ENCODE results near the gene CRYGA. TPM values are rescaled to one million over a fixed set of nuclear protein-coding genes. Genes with fewer than 3 reads are reported as not detected.

Gene CRYGA
- total and polyA plus RNA-seq, 8 donors = not detected

- H3K27ac ChIP-seq = no peak overlapping the region
- no peak for ATAC-seq
- no peaks in the 10 kb centered on the region for H3K4me1 ChIP-seq
- TF ChIP-seq CTCF (IDR thresholded peaks at IDR 0.05) = no peak
- no peaks in the 10 kb centered on the region for H3K9me3 ChIP-seq
- 79 to 81% methylated on average over 5 of the region's 5 CpGs for WGBS, 2 donors
- intact Hi-C loops (cut with DNase I) = no loop called here
- no peak overlapping the region for H3K4me3 ChIP-seq
- DNase-seq = no peak
- FAIRE-seq = no peak
- no peaks in the 10 kb centered on the region for H3K36me3 ChIP-seq
- H3K27me3 ChIP-seq = no peaks in the 10 kb centered on the region
Observed at GRCh38 chr2:208204166-208204565, 40.8 kb upstream of the CRYGA start.

- WGBS, 2 donors = 80 to 82% methylated on average over 3 of the region's 3 CpGs
- no peak for TF ChIP-seq CTCF (IDR thresholded peaks at IDR 0.05)
Observed at GRCh38 chr2:208195531-208195930, 32.1 kb upstream of the CRYGA start.

GRCh38 chr2:208192611-208193236, 29.3 kb upstream of the CRYGA start:
- Histone ChIP-seq H3K27ac (no peak overlapping the region), H3K9me3 (no peaks in the 10 kb centered on the region), H3K4me1 (no peaks in the 10 kb centered on the region), H3K36me3 (no peaks in the 10 kb centered on the region), H3K4me3 (no peak overlapping the region), H3K27me3 (no peaks in the 10 kb centered on the region)
- no peak for TF ChIP-seq CTCF (IDR thresholded peaks at IDR 0.05)
- WGBS, 2 donors = 66 to 67% methylated on average over 8 of the region's 8 CpGs
- FAIRE-seq (no peak), ATAC-seq (no peak), DNase-seq (no peak)
- intact Hi-C loops (cut with DNase I) = no loop called here

More at GRCh38 chr2:208195531-208195930, 32.1 kb upstream of the CRYGA start:
- DNase-seq (no peak), FAIRE-seq (no peak), ATAC-seq (no peak)
- intact Hi-C loops (cut with DNase I) = no loop called here
- Histone ChIP-seq H3K9me3 (no peaks in the 10 kb centered on the region), H3K36me3 (no peaks in the 10 kb centered on the region), H3K27me3 (no peaks in the 10 kb centered on the region), H3K4me3 (no peak overlapping the region), H3K4me1 (no peaks in the 10 kb centered on the region), H3K27ac (no peak overlapping the region)

GRCh38 chr2:208189810-208190503, 26.6 kb upstream of the CRYGA start, which contains the start of gene C2orf80:
Gene C2orf80 (minus strand): TSS chr2:208190030. CDS start chr2:208186986, 3,044 bp downstream.
- H3K36me3 ChIP-seq = no peaks in the 10 kb centered on the region
- no peak within 1 kb of the TSS for H3K27ac ChIP-seq
- 59 to 66% methylated on average over 10 of the region's 10 CpGs for WGBS, 2 donors
- no peaks in the 10 kb centered on the region for H3K4me1 ChIP-seq
- H3K27me3 ChIP-seq = no peaks in the 10 kb centered on the region
- ATAC-seq (no peak), DNase-seq (no peak), FAIRE-seq (no peak)
- no peak for TF ChIP-seq CTCF (IDR thresholded peaks at IDR 0.05)
- intact Hi-C loops (cut with DNase I) = no loop called here
- H3K9me3 ChIP-seq = no peaks in the 10 kb centered on the region
- no peak within 1 kb of the TSS for H3K4me3 ChIP-seq
